ENCODE data around the gene SPINK14.

GRCh38 chr5:148166550-148167283 lies 1.6 kb upstream of the SPINK14 start:
- TF ChIP-seq CTCF (conservative IDR thresholded peaks at IDR 0.05) (no peak; the same call in 1 of the 2 replicates), ZFX (IDR thresholded peaks at IDR 0.05) (no peak)
